Kidney epithelial cell (primary cell): ENCODE data around the gene FGFBP2. TPM values are rescaled to one million over a fixed set of nuclear protein-coding genes. Genes with fewer than 3 reads are reported as not detected.

Experiments used
- DNase-seq: peaks from one replicate; pipeline ENCODE4 v3.0.0-alpha.2; 2010; ENCODE audit warnings: low read depth
- H3K27me3 ChIP-seq: 2 replicates; pipeline ENCODE4 v1.6.0; 2011; ENCODE audit warnings: low read length; ENCODE audit not compliant: control insufficient read depth, insufficient read depth
- H3K36me3 ChIP-seq: 2 replicates; pipeline ENCODE4 v1.5.1; 2011; ENCODE audit warnings: low read length; ENCODE audit not compliant: control insufficient read depth, insufficient read depth
- H3K4me3 ChIP-seq: 2 replicates; pipeline ENCODE4 v1.5.1; 2011; ENCODE audit warnings: low read depth, mild to moderate bottlenecking, control low read depth, low read length
- CTCF ChIP-seq: IDR thresholded peaks from 2 replicates; pipeline ENCODE4 v1.5.1; 2011; ENCODE audit warnings: mild to moderate bottlenecking, moderate library complexity, low read length, control low read depth, inconsistent platforms; ENCODE audit not compliant: insufficient read depth, poor library complexity, severe bottlenecking
- total RNA-seq: library from RNA; depleted of rRNA; stranded (reverse); fragments of >200 nt; gene quantifications from 2 replicates; pipeline ENCODE4 v1.2.3, GENCODE V29; 2015

Gene FGFBP2
- total RNA-seq, 1 donor from 2014 or later: not detected

DNA sequence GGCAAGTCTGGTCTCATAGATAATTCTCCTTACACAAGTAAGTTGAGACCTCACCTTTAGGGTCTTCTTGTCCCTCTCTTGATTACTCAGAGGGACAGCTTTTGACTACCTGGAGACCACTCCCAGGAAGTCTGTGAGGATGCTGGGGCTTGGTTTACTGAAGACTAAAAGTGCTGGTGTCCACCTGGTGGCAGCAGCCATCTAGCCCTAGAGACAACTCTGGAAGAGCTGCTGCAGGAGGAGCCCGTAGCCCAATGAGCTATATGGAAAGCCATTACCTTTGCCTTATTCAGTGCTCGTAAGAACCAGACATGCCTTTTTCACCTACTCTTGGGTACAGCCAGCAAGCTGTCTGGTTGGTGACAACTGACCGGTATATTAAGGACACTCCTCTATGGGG lies 7.3 kb downstream of the FGFBP2 start:
- no peak for DNase-seq
- Histone ChIP-seq H3K27me3 (no peaks in the 10 kb centered on the region), H3K4me3 (no peak overlapping the region), H3K36me3 (no peaks in the 10 kb centered on the region)
- peak; percentile 45 for TF ChIP-seq CTCF

DNA sequence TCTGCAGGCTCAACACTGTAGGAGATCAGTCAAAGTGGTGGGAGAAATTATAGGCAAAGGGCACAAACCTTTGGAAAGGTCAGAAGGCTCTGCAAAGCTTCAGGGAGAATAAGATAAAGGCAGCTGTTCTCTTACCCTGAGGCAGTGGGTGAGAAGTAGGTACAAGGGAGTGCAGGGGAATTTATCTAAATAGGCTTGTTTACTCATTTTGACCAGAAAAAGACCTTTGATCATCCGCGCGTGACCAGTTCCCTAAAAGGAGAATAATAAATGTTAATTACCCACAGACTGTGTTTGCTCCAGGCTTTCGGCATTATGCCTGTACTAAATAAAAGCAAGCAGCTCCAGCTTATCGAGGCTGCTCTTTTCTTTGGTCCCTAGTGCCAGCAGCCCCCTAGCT lies 9.3 kb downstream of the FGFBP2 start:
- DNase-seq: no peak
- no peak overlapping the region for H3K4me3 ChIP-seq
- H3K36me3 ChIP-seq: no peaks in the 10 kb centered on the region
- no peaks in the 10 kb centered on the region for H3K27me3 ChIP-seq
- TF ChIP-seq CTCF: no peak

- no peak for DNase-seq
- no peak overlapping the region for H3K4me3 ChIP-seq
These were observed 11.2 kb downstream of the FGFBP2 start for GRCh38 chr4:15951781-15952180.

DNA sequence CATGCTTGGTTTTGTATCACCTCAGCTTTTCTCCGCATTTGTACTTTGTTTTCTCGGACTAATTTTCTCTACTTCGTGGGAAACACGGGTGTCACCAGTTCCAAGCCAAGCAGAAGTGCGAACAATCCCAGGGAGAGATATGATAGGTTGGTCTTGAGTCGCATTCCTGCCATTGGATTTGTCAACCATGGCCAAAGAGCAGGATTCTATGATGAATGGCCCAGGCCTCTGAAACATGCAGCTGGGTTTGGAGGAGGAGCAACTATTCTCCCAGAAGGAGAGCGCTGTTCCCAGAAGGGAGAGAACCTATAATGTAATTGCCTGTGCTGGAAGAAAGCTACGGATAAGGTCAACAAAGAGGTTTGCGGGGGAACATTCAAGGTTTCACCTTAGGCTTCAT lies 14.1 kb downstream of the FGFBP2 start:
- H3K36me3 ChIP-seq: no peaks in the 10 kb centered on the region
- no peak overlapping the region for H3K4me3 ChIP-seq
- TF ChIP-seq CTCF: no peak
- DNase-seq: no peak
- H3K27me3 ChIP-seq: no peaks in the 10 kb centered on the region

More at GRCh38 chr4:15951781-15952180, 11.2 kb downstream of the FGFBP2 start:
- TF ChIP-seq CTCF: no peak
- Histone ChIP-seq H3K27me3 (no peaks in the 10 kb centered on the region), H3K36me3 (no peaks in the 10 kb centered on the region)

DNA sequence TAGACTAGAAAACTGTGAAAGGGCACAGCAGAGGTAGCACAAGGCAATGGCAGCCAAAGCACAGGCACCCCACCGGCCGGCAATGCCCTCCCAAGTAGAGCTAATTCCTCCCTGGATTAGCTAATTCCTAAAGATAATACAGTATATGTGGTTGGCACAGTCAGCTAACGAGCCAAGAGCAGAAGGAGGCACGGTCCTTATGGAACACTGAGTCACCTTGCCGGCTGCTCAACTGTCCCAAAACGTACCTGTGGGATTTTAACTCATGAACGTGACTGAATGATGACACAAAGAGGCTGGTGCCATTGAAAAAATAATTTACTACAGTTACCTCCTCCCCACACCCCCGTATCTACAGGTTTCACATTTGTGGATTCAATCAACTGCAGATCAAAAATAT lies 15.3 kb downstream of the FGFBP2 start:
- H3K4me3 ChIP-seq: no peak overlapping the region
- no peak for TF ChIP-seq CTCF
- no peaks in the 10 kb centered on the region for H3K27me3 ChIP-seq
- no peak for DNase-seq
- H3K36me3 ChIP-seq: no peaks in the 10 kb centered on the region

DNA sequence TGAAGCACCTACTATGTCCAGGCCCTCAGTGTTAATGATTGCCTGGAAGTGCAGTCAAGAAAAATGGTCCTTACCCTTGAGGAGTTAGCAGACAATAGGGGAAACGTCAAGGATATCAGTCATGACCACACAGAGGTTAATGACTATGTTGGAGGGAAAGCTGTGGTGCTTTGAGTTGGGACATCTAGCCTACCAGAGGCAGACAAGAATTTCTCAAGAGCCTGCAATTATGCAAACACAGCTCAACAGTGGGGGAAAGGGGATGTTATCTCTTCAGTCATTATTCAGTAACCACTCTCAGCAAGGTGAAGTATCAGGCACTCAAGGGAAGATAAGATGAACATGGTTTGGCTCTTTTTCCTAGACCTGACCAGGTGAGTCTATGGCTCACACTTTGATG lies 17.5 kb downstream of the FGFBP2 start:
- DNase-seq: no peak

More for the DNA sequence above, 17.5 kb downstream of the FGFBP2 start:
- Histone ChIP-seq H3K36me3 (no peaks in the 10 kb centered on the region), H3K4me3 (no peak overlapping the region), H3K27me3 (no peaks in the 10 kb centered on the region)
- no peak for TF ChIP-seq CTCF
